Duodenal mucosa (tissue), 2 donors: ENCODE measurements around the gene GOLPH3.

ENCODE experiments used
- H3K27ac ChIP-seq: one replicate; pipeline ENCODE4 v1.7.0; 2013; ENCODE audit warnings: low read depth, low read length
- H3K27me3 ChIP-seq, 2 donors: one replicate each; pipeline ENCODE4 v1.7.0; 2013; ENCODE audit warnings: low read length in 2 of 2, control low read depth in 1 of 2; ENCODE audit not compliant: insufficient read depth in 2 of 2, control insufficient read depth in 1 of 2
- H3K36me3 ChIP-seq, 2 donors: one replicate each; pipeline ENCODE4 v1.7.0; 2013; ENCODE audit warnings: low read length in 2 of 2, control low read depth in 1 of 2; ENCODE audit not compliant: insufficient read depth in 2 of 2, control insufficient read depth in 1 of 2
- H3K4me1 ChIP-seq, 2 donors: one replicate each; pipeline ENCODE4 v1.7.0; 2013; ENCODE audit warnings: low read length in 2 of 2, control low read depth in 1 of 2; ENCODE audit not compliant: insufficient read depth in 2 of 2, control insufficient read depth in 1 of 2
- H3K4me3 ChIP-seq, 2 donors: one replicate each; pipeline ENCODE4 v1.7.0; 2013; ENCODE audit warnings: low read length in 2 of 2, low read depth in 1 of 2
- H3K9ac ChIP-seq, 2 donors: one replicate each; pipeline ENCODE4 v1.7.0; 2013; ENCODE audit warnings: low read length in 2 of 2, low read depth in 1 of 2
- H3K9me3 ChIP-seq, 2 donors: one replicate each; pipeline ENCODE4 v1.7.0; 2013; ENCODE audit warnings: low read length in 2 of 2, control low read depth in 1 of 2; ENCODE audit not compliant: control insufficient read depth in 1 of 2

The GOLPH3 gene

GRCh38 chr5:32103521-32103920, 70.6 kb downstream of the GOLPH3 start:
- H3K36me3 ChIP-seq: peaks cover 24 to 78% of the 10 kb centered on the region in 2 donors

GRCh38 chr5:32102254-32102986, 71.7 kb downstream of the GOLPH3 start:
- Histone ChIP-seq H3K4me3 (no peak overlapping the region), H3K27me3 (no peaks in the 10 kb centered on the region), H3K4me1 (no peaks in the 10 kb centered on the region), H3K36me3 (peaks cover 24 to 71% of the 10 kb centered on the region in 2 donors), H3K9ac (no peak overlapping the region), H3K9me3 (no peaks in the 10 kb centered on the region), H3K27ac (no peak overlapping the region)

More at GRCh38 chr5:32103521-32103920, 70.6 kb downstream of the GOLPH3 start:
- Histone ChIP-seq H3K4me3 (no peak overlapping the region), H3K4me1 (no peaks in the 10 kb centered on the region), H3K9me3 (no peaks in the 10 kb centered on the region), H3K27me3 (no peaks in the 10 kb centered on the region), H3K9ac (no peak overlapping the region), H3K27ac (no peak overlapping the region)

- H3K27me3 ChIP-seq: no peaks in the 10 kb centered on the region
- no peak overlapping the region for H3K4me3 ChIP-seq
- no peaks in the 10 kb centered on the region for H3K4me1 ChIP-seq
- peaks cover 24 to 55% of the 10 kb centered on the region in 2 donors for H3K36me3 ChIP-seq
- no peaks in the 10 kb centered on the region for H3K9me3 ChIP-seq
- H3K9ac ChIP-seq: no peak overlapping the region
- H3K27ac ChIP-seq: no peak overlapping the region
Observed at GRCh38 chr5:32100691-32101302, 73.3 kb downstream of the GOLPH3 start.

- Histone ChIP-seq H3K4me1 (no peaks in the 10 kb centered on the region), H3K27me3 (no peaks in the 10 kb centered on the region), H3K4me3 (no peak overlapping the region), H3K9me3 (no peaks in the 10 kb centered on the region), H3K9ac (no peak overlapping the region), H3K36me3 (peaks cover 24 to 50% of the 10 kb centered on the region in 2 donors), H3K27ac (no peak overlapping the region)
Observed at GRCh38 chr5:32100230-32100629, 73.9 kb downstream of the GOLPH3 start.

- peaks cover 24 to 45% of the 10 kb centered on the region in 2 donors for H3K36me3 ChIP-seq
- no peaks in the 10 kb centered on the region for H3K27me3 ChIP-seq
- H3K9me3 ChIP-seq: no peaks in the 10 kb centered on the region
- no peak overlapping the region for H3K9ac ChIP-seq
- no peak overlapping the region for H3K27ac ChIP-seq
- H3K4me3 ChIP-seq: no peak overlapping the region
- no peaks in the 10 kb centered on the region for H3K4me1 ChIP-seq
Observed at GRCh38 chr5:32099486-32100035, 74.6 kb downstream of the GOLPH3 start.

- Histone ChIP-seq H3K36me3 (peaks cover 23 to 39% of the 10 kb centered on the region in 2 donors), H3K9ac (no peak overlapping the region), H3K9me3 (no peaks in the 10 kb centered on the region), H3K4me3 (no peak overlapping the region), H3K27me3 (no peaks in the 10 kb centered on the region), H3K27ac (no peak overlapping the region), H3K4me1 (no peaks in the 10 kb centered on the region)
Observed at GRCh38 chr5:32098890-32099310, 75.2 kb downstream of the GOLPH3 start.

GRCh38 chr5:32098291-32098690, 75.8 kb downstream of the GOLPH3 start:
- Histone ChIP-seq H3K27me3 (no peaks in the 10 kb centered on the region), H3K4me1 (peaks cover 0 to under 1% of the 10 kb centered on the region in 2 donors), H3K9ac (no peak overlapping the region), H3K9me3 (no peaks in the 10 kb centered on the region), H3K36me3 (peaks cover 17 to 32% of the 10 kb centered on the region in 2 donors), H3K27ac (no peak overlapping the region), H3K4me3 (no peak overlapping the region)

- Histone ChIP-seq H3K36me3 (peaks cover 16 to 20% of the 10 kb centered on the region in 2 donors), H3K9ac (no peak overlapping the region), H3K9me3 (no peaks in the 10 kb centered on the region), H3K27ac (no peak overlapping the region), H3K4me1 (peaks cover 0 to 4% of the 10 kb centered on the region in 2 donors), H3K4me3 (no peak overlapping the region), H3K27me3 (no peaks in the 10 kb centered on the region)
Observed at GRCh38 chr5:32096891-32097595, 77.1 kb downstream of the GOLPH3 start.

- no peak overlapping the region for H3K27ac ChIP-seq
- H3K9me3 ChIP-seq: no peaks in the 10 kb centered on the region
- H3K36me3 ChIP-seq: peaks cover 4 to 8% of the 10 kb centered on the region in 2 donors
- no peaks in the 10 kb centered on the region for H3K27me3 ChIP-seq
- no peak overlapping the region for H3K4me3 ChIP-seq
- no peak overlapping the region for H3K9ac ChIP-seq
- H3K4me1 ChIP-seq: peaks cover 0 to 4% of the 10 kb centered on the region in 2 donors
Observed at GRCh38 chr5:32095261-32095671, 78.9 kb downstream of the GOLPH3 start.

- Histone ChIP-seq H3K27me3 (no peaks in the 10 kb centered on the region), H3K4me1 (peaks cover 0 to 4% of the 10 kb centered on the region in 2 donors), H3K9me3 (no peaks in the 10 kb centered on the region), H3K9ac (no peak overlapping the region), H3K27ac (no peak overlapping the region), H3K36me3 (peaks cover 0 to 2% of the 10 kb centered on the region in 2 donors), H3K4me3 (no peak overlapping the region)
Observed at GRCh38 chr5:32094691-32095090, 79.4 kb downstream of the GOLPH3 start.
